HEK293 (cell line): ENCODE results near the gene CRTC1.

Source experiments
- BCL11B ChIP-seq: fragments of 450-650 bp; formaldehyde crosslinking; IDR thresholded peaks from 2 replicates; pipeline ENCODE4 v1.5.1; 2016; ENCODE audit warnings: low read depth, missing biosample characterization, missing genetic modification characterization
- ELK4 ChIP-seq: IDR thresholded peaks from 2 replicates; pipeline ENCODE4 v1.6.1; 2011; ENCODE audit warnings: mild to moderate bottlenecking, low read depth, low read length, borderline replicate concordance
- FEZF1 ChIP-seq: fragments of 450-650 bp; formaldehyde crosslinking; IDR thresholded peaks from 2 replicates; pipeline ENCODE4 v1.5.1; 2016; ENCODE audit warnings: missing biosample characterization, missing genetic modification characterization
- GLIS1 ChIP-seq: fragments of 450-650 bp; formaldehyde crosslinking; IDR thresholded peaks from 2 replicates; pipeline ENCODE4 v1.5.1; 2016; ENCODE audit warnings: missing biosample characterization, missing genetic modification characterization
- IKZF3 ChIP-seq: fragments of 450-650 bp; IDR thresholded peaks from 2 replicates; pipeline ENCODE4 v1.5.0; 2018; ENCODE audit warnings: missing biosample characterization, mild to moderate bottlenecking, missing genetic modification characterization, moderate library complexity
- KLF10 ChIP-seq: fragments of 450-650 bp; IDR thresholded peaks from 2 replicates; pipeline ENCODE4 v1.5.1; 2018; ENCODE audit warnings: missing biosample characterization, mild to moderate bottlenecking, missing genetic modification characterization
- PRDM2 ChIP-seq: fragments of 450-650 bp; formaldehyde crosslinking; IDR thresholded peaks from 2 replicates; pipeline ENCODE4 v1.5.1; 2016; ENCODE audit warnings: missing biosample characterization, missing genetic modification characterization, borderline replicate concordance
- ZBTB21 ChIP-seq: fragments of 450-650 bp; formaldehyde crosslinking; IDR thresholded peaks from 2 replicates; pipeline ENCODE4 v1.5.1; 2017; ENCODE audit warnings: missing biosample characterization, missing genetic modification characterization
- ZBTB6 ChIP-seq: fragments of 450-650 bp; formaldehyde crosslinking; IDR thresholded peaks from 2 replicates; pipeline ENCODE4 v1.5.1; 2017; ENCODE audit warnings: missing biosample characterization, missing genetic modification characterization
- ZFP3 ChIP-seq: fragments of 450-650 bp; formaldehyde crosslinking; IDR thresholded peaks from 2 replicates; pipeline ENCODE4 v1.5.1; 2016; ENCODE audit warnings: low read depth, missing biosample characterization, missing genetic modification characterization
- ZNF174 ChIP-seq: fragments of 450-650 bp; formaldehyde crosslinking; IDR thresholded peaks from 2 replicates; pipeline ENCODE4 v1.5.0; 2017; ENCODE audit warnings: missing biosample characterization, mild to moderate bottlenecking, missing genetic modification characterization
- ZNF221 ChIP-seq: fragments of 450-650 bp; formaldehyde crosslinking; IDR thresholded peaks from 2 replicates; pipeline ENCODE4 v1.5.1; 2017; ENCODE audit warnings: missing biosample characterization, missing genetic modification characterization, borderline replicate concordance
- ZNF23 ChIP-seq: fragments of 450-650 bp; formaldehyde crosslinking; IDR thresholded peaks from 2 replicates; pipeline ENCODE4 v1.5.1; 2016; ENCODE audit warnings: missing biosample characterization, missing genetic modification characterization, borderline replicate concordance
- ZNF24 ChIP-seq: fragments of 450-650 bp; formaldehyde crosslinking; IDR thresholded peaks from 2 replicates; pipeline ENCODE4 v1.5.1; 2016; ENCODE audit warnings: missing biosample characterization, missing genetic modification characterization
- ZNF335 ChIP-seq: fragments of 450-650 bp; formaldehyde crosslinking; conservative IDR thresholded peaks from 2 replicates; pipeline ENCODE4 v1.5.1; 2016; ENCODE audit warnings: missing biosample characterization, missing genetic modification characterization
- ZNF426 ChIP-seq: fragments of 450-650 bp; formaldehyde crosslinking; IDR thresholded peaks from 2 replicates; pipeline ENCODE4 v1.5.1; 2017; ENCODE audit warnings: missing biosample characterization, missing genetic modification characterization, mild to moderate bottlenecking, inconsistent platforms, moderate library complexity
- ZNF433 ChIP-seq: fragments of 450-650 bp; formaldehyde crosslinking; IDR thresholded peaks from 2 replicates; pipeline ENCODE4 v1.5.1; 2016; ENCODE audit warnings: missing biosample characterization, missing genetic modification characterization, low read depth
- ZNF548 ChIP-seq: fragments of 450-650 bp; formaldehyde crosslinking; IDR thresholded peaks from 2 replicates; pipeline ENCODE4 v1.5.1; 2016; ENCODE audit warnings: missing biosample characterization, missing genetic modification characterization
- ZNF549 ChIP-seq: fragments of 450-650 bp; IDR thresholded peaks from 2 replicates; pipeline ENCODE4 v1.5.1; 2018; ENCODE audit warnings: missing biosample characterization, missing genetic modification characterization, mild to moderate bottlenecking, inconsistent platforms, moderate library complexity
- ZNF555 ChIP-seq: fragments of 450-650 bp; formaldehyde crosslinking; conservative IDR thresholded peaks from 2 replicates; pipeline ENCODE4 v1.5.1; 2017; ENCODE audit warnings: missing biosample characterization, mild to moderate bottlenecking, missing genetic modification characterization, inconsistent platforms
- ZNF561 ChIP-seq: fragments of 450-650 bp; IDR thresholded peaks from 2 replicates; pipeline ENCODE4 v1.5.1; 2018; ENCODE audit warnings: missing biosample characterization, missing genetic modification characterization, borderline replicate concordance
- ZNF585B ChIP-seq: fragments of 450-650 bp; formaldehyde crosslinking; IDR thresholded peaks from 2 replicates; pipeline ENCODE4 v1.5.1; 2016; ENCODE audit warnings: missing biosample characterization, missing genetic modification characterization
- ZNF624 ChIP-seq: fragments of 450-650 bp; formaldehyde crosslinking; IDR thresholded peaks from 2 replicates; pipeline ENCODE4 v1.5.1; 2017; ENCODE audit warnings: missing biosample characterization, missing genetic modification characterization
- ZNF654 ChIP-seq: fragments of 450-650 bp; formaldehyde crosslinking; IDR thresholded peaks from 2 replicates; pipeline ENCODE4 v1.5.1; 2016; ENCODE audit warnings: low read depth, missing biosample characterization, missing genetic modification characterization
- ZNF660 ChIP-seq: fragments of 450-650 bp; IDR thresholded peaks from 2 replicates; pipeline ENCODE4 v1.5.1; 2018; ENCODE audit warnings: missing biosample characterization, mild to moderate bottlenecking, missing genetic modification characterization
- ZNF670 ChIP-seq: fragments of 450-650 bp; formaldehyde crosslinking; IDR thresholded peaks from 2 replicates; pipeline ENCODE4 v1.5.1; 2016; ENCODE audit warnings: missing biosample characterization, missing genetic modification characterization, low read depth
- ZNF791 ChIP-seq: fragments of 450-650 bp; formaldehyde crosslinking; IDR thresholded peaks from 2 replicates; pipeline ENCODE4 v1.5.1; 2016; ENCODE audit warnings: missing biosample characterization, missing genetic modification characterization
- TF ChIP-seq, protein P1 (sequence below): fragments of 450-650 bp; formaldehyde crosslinking; IDR thresholded peaks from 2 replicates; pipeline ENCODE4 v1.5.1; 2016; ENCODE audit warnings: missing biosample characterization, missing genetic modification characterization, borderline replicate concordance
- TF ChIP-seq, protein P2 (sequence below): fragments of 450-650 bp; formaldehyde crosslinking; IDR thresholded peaks from 2 replicates; pipeline ENCODE4 v1.5.1; 2016; ENCODE audit warnings: missing biosample characterization, missing genetic modification characterization

Gene CRTC1

GRCh38 chr19:18700501-18701249 lies 17.2 kb downstream of the CRTC1 start (continued):
- peak; percentile 98 for TF ChIP-seq ZNF24 (tag by site-specific recombination)
- peak; percentile 99 for TF ChIP-seq IKZF3 (tag by site-specific recombination)
- no peak for TF ChIP-seq ZNF585B (tag by site-specific recombination)
- TF ChIP-seq ZNF174 (tag by site-specific recombination), result no peak
- TF ChIP-seq ZNF654 (tag by site-specific recombination), result no peak
- TF ChIP-seq ZNF660, result no peak; the same call in 1 of the 2 replicates
- TF ChIP-seq ZNF335 (tag by site-specific recombination), result no peak
- TF ChIP-seq PRDM2 (tag by site-specific recombination), result no peak
- TF ChIP-seq ZBTB21 (tag by site-specific recombination), result peak; percentile 71
- TF ChIP-seq ZNF561 (tag by site-specific recombination), result peak; percentile 95
- no peak for TF ChIP-seq ZNF670 (tag by site-specific recombination)
- no peak for TF ChIP-seq BCL11B (tag by site-specific recombination)
- TF ChIP-seq ZNF23, result no peak
- TF ChIP-seq ZNF433 (tag by site-specific recombination), result no peak
- peak; percentile 84 for TF ChIP-seq FEZF1 (tag by site-specific recombination)
- TF ChIP-seq, protein P1, sequence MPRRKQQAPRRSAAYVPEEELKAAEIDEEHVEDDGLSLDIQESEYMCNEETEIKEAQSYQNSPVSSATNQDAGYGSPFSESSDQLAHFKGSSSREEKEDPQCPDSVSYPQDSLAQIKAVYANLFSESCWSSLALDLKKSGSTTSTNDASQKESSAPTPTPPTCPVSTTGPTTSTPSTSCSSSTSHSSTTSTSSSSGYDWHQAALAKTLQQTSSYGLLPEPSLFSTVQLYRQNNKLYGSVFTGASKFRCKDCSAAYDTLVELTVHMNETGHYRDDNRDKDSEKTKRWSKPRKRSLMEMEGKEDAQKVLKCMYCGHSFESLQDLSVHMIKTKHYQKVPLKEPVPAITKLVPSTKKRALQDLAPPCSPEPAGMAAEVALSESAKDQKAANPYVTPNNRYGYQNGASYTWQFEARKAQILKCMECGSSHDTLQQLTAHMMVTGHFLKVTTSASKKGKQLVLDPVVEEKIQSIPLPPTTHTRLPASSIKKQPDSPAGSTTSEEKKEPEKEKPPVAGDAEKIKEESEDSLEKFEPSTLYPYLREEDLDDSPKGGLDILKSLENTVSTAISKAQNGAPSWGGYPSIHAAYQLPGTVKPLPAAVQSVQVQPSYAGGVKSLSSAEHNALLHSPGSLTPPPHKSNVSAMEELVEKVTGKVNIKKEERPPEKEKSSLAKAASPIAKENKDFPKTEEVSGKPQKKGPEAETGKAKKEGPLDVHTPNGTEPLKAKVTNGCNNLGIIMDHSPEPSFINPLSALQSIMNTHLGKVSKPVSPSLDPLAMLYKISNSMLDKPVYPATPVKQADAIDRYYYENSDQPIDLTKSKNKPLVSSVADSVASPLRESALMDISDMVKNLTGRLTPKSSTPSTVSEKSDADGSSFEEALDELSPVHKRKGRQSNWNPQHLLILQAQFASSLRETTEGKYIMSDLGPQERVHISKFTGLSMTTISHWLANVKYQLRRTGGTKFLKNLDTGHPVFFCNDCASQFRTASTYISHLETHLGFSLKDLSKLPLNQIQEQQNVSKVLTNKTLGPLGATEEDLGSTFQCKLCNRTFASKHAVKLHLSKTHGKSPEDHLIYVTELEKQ (tag by site-specific recombination), result peak; percentile 78
- no peak for TF ChIP-seq ELK4
- TF ChIP-seq ZNF426 (tag by site-specific recombination), result no peak
- no peak for TF ChIP-seq ZNF549 (tag by site-specific recombination)
- TF ChIP-seq ZBTB6 (tag by site-specific recombination), result no peak
- TF ChIP-seq KLF10 (tag by site-specific recombination), result no peak
- TF ChIP-seq ZNF555 (tag by site-specific recombination), result no peak
- TF ChIP-seq ZFP3, result no peak
- TF ChIP-seq ZNF548 (tag by site-specific recombination), result no peak
- TF ChIP-seq GLIS1, result peak; percentile 96
- no peak for TF ChIP-seq ZNF221
- TF ChIP-seq, protein P2, sequence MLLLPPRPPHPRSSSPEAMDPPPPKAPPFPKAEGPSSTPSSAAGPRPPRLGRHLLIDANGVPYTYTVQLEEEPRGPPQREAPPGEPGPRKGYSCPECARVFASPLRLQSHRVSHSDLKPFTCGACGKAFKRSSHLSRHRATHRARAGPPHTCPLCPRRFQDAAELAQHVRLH (tag by site-specific recombination), result 0 out of 2 replicates have a peak, but pooled peaks have one; percentile 25
- TF ChIP-seq ZNF624 (tag by site-specific recombination), result no peak
- no peak for TF ChIP-seq ZNF791 (tag by site-specific recombination)
